ENCODE data around the gene PLPP6.

DNA sequence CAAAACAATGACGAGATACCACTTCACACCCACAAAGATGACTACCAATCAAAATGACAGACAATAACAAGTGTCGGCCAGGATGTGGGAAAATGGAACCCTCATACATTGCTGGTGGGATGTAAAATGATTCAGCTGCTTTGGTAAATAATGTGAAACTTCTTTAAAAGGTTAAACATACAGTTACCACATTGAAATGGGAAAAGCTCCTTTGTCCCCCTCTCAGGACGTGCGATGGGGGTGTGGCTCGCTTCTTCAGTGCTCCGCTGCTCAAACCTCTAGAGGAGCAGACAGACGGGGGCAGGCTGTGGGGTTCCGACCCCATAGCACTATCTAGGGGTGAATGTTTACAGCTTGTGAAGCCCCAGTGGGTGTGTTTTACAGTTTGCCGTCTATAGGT, 8.0 kb upstream of the PLPP6 start:
- TF ChIP-seq CTCF (optimal IDR thresholded peaks at IDR 0.05 in 1 of 3, IDR thresholded peaks at IDR 0.05 in 1 of 3, conservative IDR thresholded peaks at IDR 0.05 in 1 of 3; ENCODE audit: extremely low read depth in 1 of 3, insufficient read depth in 2 of 3, low read length in 3 of 3) (no peak), EZH2 (IDR thresholded peaks at IDR 0.05; ENCODE audit: low read length) (no peak)

All from keratinocyte (primary cell).